ENCODE results near the gene SEPTIN11. TPM values are rescaled to one million over a fixed set of nuclear protein-coding genes. Genes with fewer than 3 reads are reported as not detected.

The SEPTIN11 gene
- polyA plus RNA-seq, 1 donor from 2014 or later = 61.3 TPM

GRCh38 chr4:76955182-76955581 is 5.6 kb downstream of the SEPTIN11 start:
- Histone ChIP-seq H3K9ac (ENCODE audit: low read length) (no peak overlapping the region), H3F3A (ENCODE audit: insufficient read depth, low read length, poor library complexity, severe bottlenecking) (peaks cover 1% of the 10 kb centered on the region), H3K9me2 (ENCODE audit: insufficient read depth, low read length) (no peaks in the 10 kb centered on the region), H3K4me3 (ENCODE audit: low read length) (no peak overlapping the region), H3K79me2 (replicated peaks; ENCODE audit: insufficient read depth, low read length) (peaks cover 88% of the 10 kb centered on the region), H3K36me3 (ENCODE audit: insufficient read depth, low read length) (no peaks in the 10 kb centered on the region), H3K9me3 (ENCODE audit: low read length) (no peaks in the 10 kb centered on the region), H4K20me1 (ENCODE audit: insufficient read depth) (no peaks in the 10 kb centered on the region), H3K27ac (ENCODE audit: low read length) (no peak overlapping the region), H3K4me2 (ENCODE audit: low read length) (no peak overlapping the region), H2AFZ (ENCODE audit: low read depth, low read length) (no peak overlapping the region), H3K27me3 (ENCODE audit: insufficient read depth, low read depth, low read length) (no peaks in the 10 kb centered on the region)
- TF ChIP-seq RAD21 (conservative IDR thresholded peaks at IDR 0.05) = no peak
- no peak for TF ChIP-seq EP300 (conservative IDR thresholded peaks at IDR 0.05; ENCODE audit: poor library complexity, severe bottlenecking)
- TF ChIP-seq TAF1 (IDR thresholded peaks at IDR 0.05; ENCODE audit: low read depth) = no peak
- TF ChIP-seq SMC3 (conservative IDR thresholded peaks at IDR 0.05; ENCODE audit: poor library complexity) = no peak
- TF ChIP-seq, protein P1, sequence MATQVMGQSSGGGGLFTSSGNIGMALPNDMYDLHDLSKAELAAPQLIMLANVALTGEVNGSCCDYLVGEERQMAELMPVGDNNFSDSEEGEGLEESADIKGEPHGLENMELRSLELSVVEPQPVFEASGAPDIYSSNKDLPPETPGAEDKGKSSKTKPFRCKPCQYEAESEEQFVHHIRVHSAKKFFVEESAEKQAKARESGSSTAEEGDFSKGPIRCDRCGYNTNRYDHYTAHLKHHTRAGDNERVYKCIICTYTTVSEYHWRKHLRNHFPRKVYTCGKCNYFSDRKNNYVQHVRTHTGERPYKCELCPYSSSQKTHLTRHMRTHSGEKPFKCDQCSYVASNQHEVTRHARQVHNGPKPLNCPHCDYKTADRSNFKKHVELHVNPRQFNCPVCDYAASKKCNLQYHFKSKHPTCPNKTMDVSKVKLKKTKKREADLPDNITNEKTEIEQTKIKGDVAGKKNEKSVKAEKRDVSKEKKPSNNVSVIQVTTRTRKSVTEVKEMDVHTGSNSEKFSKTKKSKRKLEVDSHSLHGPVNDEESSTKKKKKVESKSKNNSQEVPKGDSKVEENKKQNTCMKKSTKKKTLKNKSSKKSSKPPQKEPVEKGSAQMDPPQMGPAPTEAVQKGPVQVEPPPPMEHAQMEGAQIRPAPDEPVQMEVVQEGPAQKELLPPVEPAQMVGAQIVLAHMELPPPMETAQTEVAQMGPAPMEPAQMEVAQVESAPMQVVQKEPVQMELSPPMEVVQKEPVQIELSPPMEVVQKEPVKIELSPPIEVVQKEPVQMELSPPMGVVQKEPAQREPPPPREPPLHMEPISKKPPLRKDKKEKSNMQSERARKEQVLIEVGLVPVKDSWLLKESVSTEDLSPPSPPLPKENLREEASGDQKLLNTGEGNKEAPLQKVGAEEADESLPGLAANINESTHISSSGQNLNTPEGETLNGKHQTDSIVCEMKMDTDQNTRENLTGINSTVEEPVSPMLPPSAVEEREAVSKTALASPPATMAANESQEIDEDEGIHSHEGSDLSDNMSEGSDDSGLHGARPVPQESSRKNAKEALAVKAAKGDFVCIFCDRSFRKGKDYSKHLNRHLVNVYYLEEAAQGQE (IDR thresholded peaks at IDR 0.05; ENCODE audit: borderline replicate concordance) = no peak
- no peak for TF ChIP-seq MXI1 (conservative IDR thresholded peaks at IDR 0.05; ENCODE audit: poor library complexity, severe bottlenecking)
- no peak for TF ChIP-seq POLR2AphosphoS5 (IDR thresholded peaks at IDR 0.05)

DNA sequence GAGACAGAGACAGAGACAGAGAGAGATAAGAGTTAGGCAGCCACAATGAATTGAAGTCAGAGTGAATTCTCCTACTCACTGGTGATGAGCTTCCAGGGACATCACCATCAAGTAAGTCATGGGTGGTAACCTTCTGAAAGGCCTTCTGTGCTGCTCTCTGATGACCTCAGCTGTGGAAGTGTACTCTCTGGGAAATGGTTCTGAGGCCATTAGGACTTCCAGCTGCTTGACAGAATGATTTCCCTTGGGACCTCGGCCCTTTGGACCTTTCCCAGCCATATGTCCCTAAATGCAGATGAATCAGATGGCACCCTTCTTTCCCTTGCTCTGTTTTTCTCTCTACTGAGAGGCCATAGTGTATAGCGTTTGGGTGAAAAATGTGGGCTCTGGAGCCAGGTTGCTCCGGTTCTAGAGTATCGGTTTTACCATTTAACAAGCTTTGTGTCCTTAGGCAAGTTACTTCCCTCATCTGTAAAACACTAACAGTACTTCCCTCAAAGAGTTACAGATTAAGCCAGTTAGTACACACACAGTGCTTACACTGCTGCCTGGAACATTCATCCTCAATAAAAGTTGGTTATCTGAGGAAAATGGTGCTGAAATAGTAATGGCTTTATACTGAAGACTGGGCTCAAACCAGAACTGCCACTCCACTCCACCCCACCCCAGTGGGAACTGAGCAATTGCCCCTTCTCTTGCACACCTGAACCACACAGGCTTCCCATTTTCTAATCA is 7.6 kb downstream of the SEPTIN11 start:
- H3K27me3 ChIP-seq (ENCODE audit: insufficient read depth, low read depth, low read length) = no peaks in the 10 kb centered on the region
- H4K20me1 ChIP-seq (ENCODE audit: insufficient read depth) = no peaks in the 10 kb centered on the region

More for the DNA sequence above, 7.6 kb downstream of the SEPTIN11 start:
- TF ChIP-seq, protein P1 (IDR thresholded peaks at IDR 0.05; ENCODE audit: borderline replicate concordance) = no peak
- H3F3A ChIP-seq (ENCODE audit: insufficient read depth, low read length, poor library complexity, severe bottlenecking) = peaks cover 5% of the 10 kb centered on the region
- peaks cover 90% of the 10 kb centered on the region for H3K79me2 ChIP-seq (replicated peaks; ENCODE audit: insufficient read depth, low read length)
- no peak overlapping the region for H3K4me3 ChIP-seq (ENCODE audit: low read length)
- H3K9ac ChIP-seq (ENCODE audit: low read length) = no peak overlapping the region
- H3K9me3 ChIP-seq (ENCODE audit: low read length) = no peaks in the 10 kb centered on the region
- no peak overlapping the region for H3K27ac ChIP-seq (ENCODE audit: low read length)
- H3K4me2 ChIP-seq (ENCODE audit: low read length) = no peak overlapping the region
- no peak overlapping the region for H2AFZ ChIP-seq (ENCODE audit: low read depth, low read length)
- no peaks in the 10 kb centered on the region for H3K9me2 ChIP-seq (ENCODE audit: insufficient read depth, low read length)
- no peaks in the 10 kb centered on the region for H3K36me3 ChIP-seq (ENCODE audit: insufficient read depth, low read length)
